ENCODE results near the gene KRT16. TPM values are rescaled to one million over a fixed set of nuclear protein-coding genes. Genes with fewer than 3 reads are reported as not detected.

Gene KRT16
- total and polyA plus RNA-seq, 2 donors = 0.20 TPM; not detected in 1

- no peaks in the 10 kb centered on the region for H3K4me1 ChIP-seq (ENCODE audit: insufficient read depth)
- no peak overlapping the region for H3K27ac ChIP-seq (ENCODE audit: low read depth)
- H3K36me3 ChIP-seq (ENCODE audit: insufficient read depth) = no peaks in the 10 kb centered on the region
- no peak for DNase-seq (ENCODE audit: extremely low spot score)
- 30% methylated on average over 3 of the region's 3 CpGs for WGBS
- H3K4me3 ChIP-seq (ENCODE audit: low read depth, low read length) = no peak overlapping the region
Observed at GRCh38 chr17:41563607-41564170, 48.9 kb downstream of the KRT16 start.

- Histone ChIP-seq H3K4me3 (ENCODE audit: low read depth, low read length) (no peak overlapping the region), H3K4me1 (ENCODE audit: insufficient read depth) (no peaks in the 10 kb centered on the region), H3K27ac (ENCODE audit: low read depth) (no peak overlapping the region), H3K36me3 (ENCODE audit: insufficient read depth) (no peaks in the 10 kb centered on the region)
- 78% methylated on average over 6 of the region's 6 CpGs for WGBS
- DNase-seq (ENCODE audit: extremely low spot score) = no peak
Observed at GRCh38 chr17:41561554-41561953, 51.0 kb downstream of the KRT16 start.

Other genes starting within 250 kb of the KRT16 start
- not detected for gene KRT33B, start 243.0 kb downstream of the KRT16 start, total RNA-seq
- gene KRT33B, start 243.0 kb downstream of the KRT16 start, polyA plus RNA-seq = not detected
- not detected for gene KRT34, start 230.5 kb downstream of the KRT16 start, total RNA-seq
- not detected for gene KRT34, start 230.5 kb downstream of the KRT16 start, polyA plus RNA-seq
- 0.16 TPM for gene KRT31, start 215.2 kb downstream of the KRT16 start, total RNA-seq
- gene KRT31, start 215.2 kb downstream of the KRT16 start, polyA plus RNA-seq = not detected
- not detected for gene KRT37, start 188.2 kb downstream of the KRT16 start, total RNA-seq
- gene KRT37, start 188.2 kb downstream of the KRT16 start, polyA plus RNA-seq = not detected
- not detected for gene KRT38, start 171.8 kb downstream of the KRT16 start, total RNA-seq
- gene KRT38, start 171.8 kb downstream of the KRT16 start, polyA plus RNA-seq = not detected
- not detected for gene KRT32, start 145.4 kb downstream of the KRT16 start, total RNA-seq
- gene KRT32, start 145.4 kb downstream of the KRT16 start, polyA plus RNA-seq = not detected
- gene KRT35, start 131.6 kb downstream of the KRT16 start, total RNA-seq = not detected
- gene KRT35, start 131.6 kb downstream of the KRT16 start, polyA plus RNA-seq = not detected
- gene KRT36, start 122.9 kb downstream of the KRT16 start, total RNA-seq = not detected
- not detected for gene KRT36, start 122.9 kb downstream of the KRT16 start, polyA plus RNA-seq
- gene KRT13, start 107.2 kb downstream of the KRT16 start, total RNA-seq = 356 TPM
- 401 TPM for gene KRT13, start 107.2 kb downstream of the KRT16 start, polyA plus RNA-seq
- gene KRT15, start 93.9 kb downstream of the KRT16 start, total RNA-seq = 4.7 TPM
- gene KRT15, start 93.9 kb downstream of the KRT16 start, polyA plus RNA-seq = 11.9 TPM
- gene KRT19, start 84.5 kb downstream of the KRT16 start, total RNA-seq = 299 TPM
- 418 TPM for gene KRT19, start 84.5 kb downstream of the KRT16 start, polyA plus RNA-seq
- gene KRT9, start 40.7 kb downstream of the KRT16 start, total RNA-seq = not detected
- gene KRT9, start 40.7 kb downstream of the KRT16 start, polyA plus RNA-seq = not detected
- not detected for gene KRT14, start 25.9 kb downstream of the KRT16 start, total RNA-seq
- gene KRT14, start 25.9 kb downstream of the KRT16 start, polyA plus RNA-seq = 0.14 TPM
- 33.5 TPM for gene KRT17, start 11.8 kb upstream of the KRT16 start, total RNA-seq
- 72.1 TPM for gene KRT17, start 11.8 kb upstream of the KRT16 start, polyA plus RNA-seq
- gene EIF1, start 76.1 kb upstream of the KRT16 start, total RNA-seq = 96.6 TPM
- gene EIF1, start 76.1 kb upstream of the KRT16 start, polyA plus RNA-seq = 649 TPM
- gene GAST, start 99.6 kb upstream of the KRT16 start, total RNA-seq = not detected
- gene GAST, start 99.6 kb upstream of the KRT16 start, polyA plus RNA-seq = not detected
- gene HAP1, start 121.9 kb upstream of the KRT16 start, total RNA-seq = not detected
- gene HAP1, start 121.9 kb upstream of the KRT16 start, polyA plus RNA-seq = 0.27 TPM
- gene JUP, start 173.9 kb upstream of the KRT16 start, total RNA-seq = 51.4 TPM
- 53.8 TPM for gene JUP, start 173.9 kb upstream of the KRT16 start, polyA plus RNA-seq
- 32.1 TPM for gene P3H4, start 199.2 kb upstream of the KRT16 start, total RNA-seq
- 11.5 TPM for gene P3H4, start 199.2 kb upstream of the KRT16 start, polyA plus RNA-seq
- gene FKBP10, start 200.2 kb upstream of the KRT16 start, total RNA-seq = 166 TPM
- gene FKBP10, start 200.2 kb upstream of the KRT16 start, polyA plus RNA-seq = 84.5 TPM
- gene NT5C3B, start 223.5 kb upstream of the KRT16 start, total RNA-seq = 40.8 TPM
- gene NT5C3B, start 223.5 kb upstream of the KRT16 start, polyA plus RNA-seq = 67.9 TPM
- gene KLHL10, start 225.1 kb upstream of the KRT16 start, total RNA-seq = 0.48 TPM
- 0.71 TPM for gene KLHL10, start 225.1 kb upstream of the KRT16 start, polyA plus RNA-seq